SK-N-SH (cell line): ENCODE results near the gene TUNAR. TPM values are rescaled to one million over a fixed set of nuclear protein-coding genes. Genes with fewer than 3 reads are reported as not detected.

ENCODE experiments used
- CTCF ChIA-PET: fragments of 300-600, 350-600 bp; formaldehyde crosslinking; extraction: SDS; loops from one replicate; lab custom pipeline; 2021; lab: Yijun Ruan, JAX
- POLR2A ChIA-PET: fragments of 350-600 bp; sonication (Branson Sonifier 250); formaldehyde crosslinking; extraction: SDS; loops from one replicate; lab custom pipeline; 2020; ENCODE audit warnings: antibody characterized with exemption, inconsistent platforms; lab: Yijun Ruan, JAX
- DNase-seq: peaks from one replicate; pipeline ENCODE4 v3.0.0; 2012
- H2AFZ ChIP-seq: fragments of 200-600 bp; sonication (generic); 2 replicates; pipeline ENCODE4 v1.8.1; 2016; ENCODE audit warnings: antibody characterized with exemption, mild to moderate bottlenecking, low read depth
- H3F3A ChIP-seq: fragments of 200-600 bp; sonication (generic); replicated peaks from 2 replicates; pipeline ENCODE3; 2016; ENCODE audit warnings: antibody characterized with exemption, mild to moderate bottlenecking; ENCODE audit not compliant: insufficient read depth
- H3K27ac ChIP-seq, 2 experiments: fragments of 200-500 bp in 1 of 2; fragments of 200-600 bp in 1 of 2; sonication (Bioruptor generic) in 1 of 2; sonication (generic), shearing (Covaris generic) in 1 of 2; 2 replicates each; pipeline versions ENCODE4 v1.5.1 to v1.6.1; 2014 to 2016; ENCODE audit warnings: low read depth in 2 of 2, inconsistent platforms in 1 of 2, low read length in 1 of 2, mild to moderate bottlenecking in 1 of 2, mixed read lengths in 1 of 2
- H3K27me3 ChIP-seq: fragments of 200-600 bp; sonication (generic), shearing (Covaris generic); 2 replicates; pipeline ENCODE4 v1.6.1; 2016; ENCODE audit warnings: mixed run types; ENCODE audit not compliant: insufficient read depth
- H3K36me3 ChIP-seq, 2 experiments: fragments of 200-500 bp in 1 of 2; fragments of 200-600 bp in 1 of 2; sonication (Bioruptor generic) in 1 of 2; sonication (generic) in 1 of 2; replicated peaks in 1 of 2; 2 replicates each; pipeline versions ENCODE3 to v1.5.1; 2014 to 2016; ENCODE audit warnings: low read length in 1 of 2, mild to moderate bottlenecking in 1 of 2; ENCODE audit not compliant: insufficient read depth in 2 of 2, control insufficient read depth in 1 of 2
- H3K4me1 ChIP-seq, 2 experiments: fragments of 200-500 bp in 1 of 2; fragments of 200-600 bp in 1 of 2; sonication (Bioruptor generic) in 1 of 2; sonication (generic), shearing (Covaris generic) in 1 of 2; 2 replicates each; pipeline versions ENCODE4 v1.5.1 to v1.6.1; 2014 to 2016; ENCODE audit warnings: low read depth in 1 of 2, low read length in 1 of 2, mixed run types in 1 of 2; ENCODE audit not compliant: insufficient read depth in 2 of 2, control insufficient read depth in 1 of 2
- H3K4me2 ChIP-seq: fragments of 200-600 bp; sonication (generic), shearing (Covaris generic); 2 replicates; pipeline ENCODE4 v1.6.1; 2017; ENCODE audit warnings: mixed run types
- H3K4me3 ChIP-seq, 2 experiments: fragments of 200-500 bp in 1 of 2; fragments of 200-600 bp in 1 of 2; sonication (Bioruptor generic) in 1 of 2; sonication (generic), shearing (Covaris generic) in 1 of 2; 2 replicates each; pipeline versions ENCODE4 v1.5.1 to v1.8.1; 2014 to 2016; ENCODE audit warnings: low read depth in 2 of 2, inconsistent platforms in 1 of 2, low read length in 1 of 2, mild to moderate bottlenecking in 1 of 2, mixed read lengths in 1 of 2, moderate library complexity in 1 of 2
- H3K79me2 ChIP-seq: fragments of 200-600 bp; sonication (generic); 2 replicates; pipeline ENCODE4 v1.8.1; 2017; ENCODE audit warnings: mild to moderate bottlenecking; ENCODE audit not compliant: insufficient read depth
- H3K9ac ChIP-seq: fragments of 200-600 bp; sonication (generic); 2 replicates; pipeline ENCODE4 v1.6.1; 2017; ENCODE audit warnings: mixed run types
- H3K9me2 ChIP-seq: fragments of 200-600 bp; sonication (generic); 2 replicates; pipeline ENCODE4 v1.6.1; 2017; ENCODE audit warnings: mixed run types
- H3K9me3 ChIP-seq: fragments of 200-600 bp; sonication (generic); 2 replicates; pipeline ENCODE4 v1.6.1; 2017; ENCODE audit warnings: mixed run types, mild to moderate bottlenecking, moderate library complexity
- H4K20me1 ChIP-seq: fragments of 200-600 bp; sonication (generic); 2 replicates; pipeline ENCODE4 v1.6.1; 2017; ENCODE audit warnings: mild to moderate bottlenecking, mixed run types; ENCODE audit not compliant: insufficient read depth
- CHD2 ChIP-seq: fragments of 150-350 bp; IDR thresholded peaks from 2 replicates; pipeline ENCODE4 v1.6.1; 2018; ENCODE audit warnings: low read length; ENCODE audit not compliant: partially characterized antibody
- EP300 ChIP-seq, 2 experiments: IDR thresholded peaks; 2 replicates each; pipeline versions ENCODE4 v1.4.0 to v1.6.1; 2012; ENCODE audit warnings: borderline replicate concordance in 1 of 2, low read depth in 1 of 2, low read length in 1 of 2
- GATA2 ChIP-seq: sonication (generic); formaldehyde crosslinking; IDR thresholded peaks from 2 replicates; pipeline ENCODE4 v1.5.0; 2020; ENCODE audit warnings: mild to moderate bottlenecking, missing genetic modification reagents
- JUND ChIP-seq: IDR thresholded peaks from 2 replicates; pipeline ENCODE4 v1.4.0; 2012
- NFIC ChIP-seq: IDR thresholded peaks from 2 replicates; pipeline ENCODE4 v1.4.0; 2012; ENCODE audit warnings: borderline replicate concordance
- NRF1 ChIP-seq: IDR thresholded peaks from 2 replicates; pipeline ENCODE4 v1.6.1; 2012; ENCODE audit warnings: low read depth, mild to moderate bottlenecking, low read length
- RCOR1 ChIP-seq: fragments of 150-350 bp; IDR thresholded peaks from 2 replicates; pipeline ENCODE4 v1.6.1; 2017; ENCODE audit warnings: antibody characterized with exemption, low read length
- RFX5 ChIP-seq: IDR thresholded peaks from 2 replicates; pipeline ENCODE4 v1.6.1; 2012; ENCODE audit warnings: mild to moderate bottlenecking, improper control_type of control experiment, low read length
- TCF12 ChIP-seq: IDR thresholded peaks from 2 replicates; pipeline ENCODE4 v1.4.0; 2012
- YY1 ChIP-seq: IDR thresholded peaks from 2 replicates; pipeline ENCODE4 v1.4.0; 2012; ENCODE audit warnings: low read depth, mild to moderate bottlenecking
- WGBS: methylation state at CpG from one replicate; pipeline ENCODE4 v1.1.6; 2017; ENCODE audit warnings: low lambda C conversion rate; 5-methylcytosine and 5-hydroxymethylcytosine counted together
- polyA plus RNA-seq, 3 experiments: library from polyadenylated mRNA; depleted of rRNA; stranded (reverse); fragments of >200 nt; gene quantifications; 2 replicates each; pipeline ENCODE4 v1.2.3, GENCODE V29; 2012
- TF ChIP-seq, protein P1 (sequence below): fragments of 200-600 bp; sonication (generic); IDR thresholded peaks from 2 replicates; pipeline ENCODE4 v1.6.1; 2017; ENCODE audit warnings: antibody characterized with exemption, mild to moderate bottlenecking, moderate library complexity
- TF ChIP-seq, protein P2 (sequence below): IDR thresholded peaks from 2 replicates; pipeline ENCODE4 v1.6.1; 2012; ENCODE audit warnings: mild to moderate bottlenecking, low read depth, low read length, moderate library complexity
- TF ChIP-seq, protein P3 (sequence below): fragments of 150-350 bp; IDR thresholded peaks from 2 replicates; pipeline ENCODE4 v1.6.1; 2017; ENCODE audit warnings: antibody characterized with exemption, low read length, low read depth, borderline replicate concordance

Gene TUNAR
- polyA plus RNA-seq, 1 of the 3 experiments (the other 2 are of a cell fraction) = 0.02 TPM

DNA sequence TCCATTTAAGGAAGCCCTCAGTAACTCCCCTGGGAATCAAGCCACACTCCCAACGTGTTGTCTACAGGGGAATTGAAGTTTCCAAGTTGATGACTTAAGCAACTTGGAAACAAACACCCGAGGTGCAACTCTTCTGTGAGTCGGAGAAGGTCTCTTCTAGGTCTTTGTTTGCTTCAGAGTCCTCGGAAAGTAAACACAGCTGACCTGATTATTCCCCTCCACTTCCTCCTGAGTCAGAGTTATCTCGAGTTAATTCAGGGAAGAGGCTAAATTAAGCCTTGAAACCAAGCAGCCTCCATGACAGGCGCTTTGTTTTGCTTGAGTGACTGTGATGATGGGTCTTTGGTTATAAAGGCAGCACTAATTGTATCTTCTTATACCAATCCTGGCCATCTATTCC, 41.8 kb downstream of the TUNAR start:
- H3K4me2 ChIP-seq = no peak overlapping the region
- H3K27me3 ChIP-seq = no peaks in the 10 kb centered on the region
- WGBS = 21% methylated on average over 6 of the region's 6 CpGs
- H2AFZ ChIP-seq = no peak overlapping the region
- no peak overlapping the region for H3K9ac ChIP-seq
- no peak overlapping the region for H3K27ac ChIP-seq
- no peaks in the 10 kb centered on the region for H3K9me2 ChIP-seq
- H4K20me1 ChIP-seq = no peaks in the 10 kb centered on the region
- no peaks in the 10 kb centered on the region for H3K9me3 ChIP-seq
- CTCF ChIA-PET = interaction anchor here (0.7 kb wide), 1 partner anchor 52 kb away, joined by 3 read pairs; no protein-coding TSS in a partner anchor
- TF ChIP-seq YY1 (no peak), RFX5 (no peak), TCF12 (no peak), NFIC (no peak), NRF1 (no peak), RCOR1 (no peak), GATA2 (CRISPR knock-in tag) (no peak), CHD2 (no peak), JUND (no peak), EP300 (IDR thresholded peaks at IDR 0.05; ENCODE audit: borderline replicate concordance in 1 of 2, low read depth in 1 of 2, low read length in 1 of 2) (no peak)
- TF ChIP-seq, protein P1, sequence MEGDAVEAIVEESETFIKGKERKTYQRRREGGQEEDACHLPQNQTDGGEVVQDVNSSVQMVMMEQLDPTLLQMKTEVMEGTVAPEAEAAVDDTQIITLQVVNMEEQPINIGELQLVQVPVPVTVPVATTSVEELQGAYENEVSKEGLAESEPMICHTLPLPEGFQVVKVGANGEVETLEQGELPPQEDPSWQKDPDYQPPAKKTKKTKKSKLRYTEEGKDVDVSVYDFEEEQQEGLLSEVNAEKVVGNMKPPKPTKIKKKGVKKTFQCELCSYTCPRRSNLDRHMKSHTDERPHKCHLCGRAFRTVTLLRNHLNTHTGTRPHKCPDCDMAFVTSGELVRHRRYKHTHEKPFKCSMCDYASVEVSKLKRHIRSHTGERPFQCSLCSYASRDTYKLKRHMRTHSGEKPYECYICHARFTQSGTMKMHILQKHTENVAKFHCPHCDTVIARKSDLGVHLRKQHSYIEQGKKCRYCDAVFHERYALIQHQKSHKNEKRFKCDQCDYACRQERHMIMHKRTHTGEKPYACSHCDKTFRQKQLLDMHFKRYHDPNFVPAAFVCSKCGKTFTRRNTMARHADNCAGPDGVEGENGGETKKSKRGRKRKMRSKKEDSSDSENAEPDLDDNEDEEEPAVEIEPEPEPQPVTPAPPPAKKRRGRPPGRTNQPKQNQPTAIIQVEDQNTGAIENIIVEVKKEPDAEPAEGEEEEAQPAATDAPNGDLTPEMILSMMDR = no peak
- TF ChIP-seq, protein P2, sequence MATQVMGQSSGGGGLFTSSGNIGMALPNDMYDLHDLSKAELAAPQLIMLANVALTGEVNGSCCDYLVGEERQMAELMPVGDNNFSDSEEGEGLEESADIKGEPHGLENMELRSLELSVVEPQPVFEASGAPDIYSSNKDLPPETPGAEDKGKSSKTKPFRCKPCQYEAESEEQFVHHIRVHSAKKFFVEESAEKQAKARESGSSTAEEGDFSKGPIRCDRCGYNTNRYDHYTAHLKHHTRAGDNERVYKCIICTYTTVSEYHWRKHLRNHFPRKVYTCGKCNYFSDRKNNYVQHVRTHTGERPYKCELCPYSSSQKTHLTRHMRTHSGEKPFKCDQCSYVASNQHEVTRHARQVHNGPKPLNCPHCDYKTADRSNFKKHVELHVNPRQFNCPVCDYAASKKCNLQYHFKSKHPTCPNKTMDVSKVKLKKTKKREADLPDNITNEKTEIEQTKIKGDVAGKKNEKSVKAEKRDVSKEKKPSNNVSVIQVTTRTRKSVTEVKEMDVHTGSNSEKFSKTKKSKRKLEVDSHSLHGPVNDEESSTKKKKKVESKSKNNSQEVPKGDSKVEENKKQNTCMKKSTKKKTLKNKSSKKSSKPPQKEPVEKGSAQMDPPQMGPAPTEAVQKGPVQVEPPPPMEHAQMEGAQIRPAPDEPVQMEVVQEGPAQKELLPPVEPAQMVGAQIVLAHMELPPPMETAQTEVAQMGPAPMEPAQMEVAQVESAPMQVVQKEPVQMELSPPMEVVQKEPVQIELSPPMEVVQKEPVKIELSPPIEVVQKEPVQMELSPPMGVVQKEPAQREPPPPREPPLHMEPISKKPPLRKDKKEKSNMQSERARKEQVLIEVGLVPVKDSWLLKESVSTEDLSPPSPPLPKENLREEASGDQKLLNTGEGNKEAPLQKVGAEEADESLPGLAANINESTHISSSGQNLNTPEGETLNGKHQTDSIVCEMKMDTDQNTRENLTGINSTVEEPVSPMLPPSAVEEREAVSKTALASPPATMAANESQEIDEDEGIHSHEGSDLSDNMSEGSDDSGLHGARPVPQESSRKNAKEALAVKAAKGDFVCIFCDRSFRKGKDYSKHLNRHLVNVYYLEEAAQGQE = no peak
- TF ChIP-seq, protein P3, sequence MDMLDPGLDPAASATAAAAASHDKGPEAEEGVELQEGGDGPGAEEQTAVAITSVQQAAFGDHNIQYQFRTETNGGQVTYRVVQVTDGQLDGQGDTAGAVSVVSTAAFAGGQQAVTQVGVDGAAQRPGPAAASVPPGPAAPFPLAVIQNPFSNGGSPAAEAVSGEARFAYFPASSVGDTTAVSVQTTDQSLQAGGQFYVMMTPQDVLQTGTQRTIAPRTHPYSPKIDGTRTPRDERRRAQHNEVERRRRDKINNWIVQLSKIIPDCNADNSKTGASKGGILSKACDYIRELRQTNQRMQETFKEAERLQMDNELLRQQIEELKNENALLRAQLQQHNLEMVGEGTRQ = no peak
- TF ChIP-seq, all 33 proteins: peak for 0
- no peaks in the 10 kb centered on the region for H3K4me1 ChIP-seq
- H3K4me3 ChIP-seq = no peak overlapping the region
- POLR2A ChIA-PET = no interaction called here
- no peaks in the 10 kb centered on the region for H3K36me3 ChIP-seq
- no peaks in the 10 kb centered on the region for H3K79me2 ChIP-seq
- DNase-seq = no peak
- no peaks in the 10 kb centered on the region for H3F3A ChIP-seq
